Measurements from ENCODE around the gene CNOT4. TPM values are rescaled to one million over a fixed set of nuclear protein-coding genes. Genes with fewer than 3 reads are reported as not detected.

Gene CNOT4
- total RNA-seq, 1 experiment from 2014 or later = 14.6 TPM

DNA sequence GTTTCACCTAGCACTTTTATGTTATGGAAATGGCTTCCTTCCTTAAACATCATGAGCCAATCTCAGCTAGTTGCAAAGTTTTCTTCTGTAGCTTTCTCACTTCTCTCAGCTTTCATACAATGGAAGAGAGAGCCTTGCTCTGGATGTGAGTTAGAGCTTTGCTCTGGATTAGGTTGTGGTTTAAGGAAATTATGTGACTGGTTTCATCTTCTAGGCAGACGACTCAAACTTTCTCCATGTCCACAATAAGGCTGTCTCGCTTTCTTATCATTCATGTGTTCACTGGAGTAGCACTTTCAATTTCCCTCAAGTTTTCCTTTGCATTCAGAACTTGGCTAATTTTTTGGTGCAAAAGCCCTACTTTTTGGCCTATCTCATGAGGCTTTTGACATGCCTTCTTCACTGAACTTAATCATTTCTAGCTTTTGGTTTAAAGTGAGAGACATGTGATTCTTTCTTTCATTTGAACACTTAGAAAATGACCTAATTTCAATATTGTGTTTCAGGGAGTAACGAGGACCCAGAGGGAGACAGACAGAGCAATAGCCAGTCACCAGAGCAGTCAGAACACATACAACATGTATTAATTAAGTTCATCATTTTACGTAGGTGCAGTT is 49.8 kb downstream of the CNOT4 start (continued):
- TF ChIP-seq KAT7 (CRISPR knock-in tag; IDR thresholded peaks at IDR 0.05; ENCODE audit: borderline replicate concordance) = no peak
- TF ChIP-seq, protein P1, sequence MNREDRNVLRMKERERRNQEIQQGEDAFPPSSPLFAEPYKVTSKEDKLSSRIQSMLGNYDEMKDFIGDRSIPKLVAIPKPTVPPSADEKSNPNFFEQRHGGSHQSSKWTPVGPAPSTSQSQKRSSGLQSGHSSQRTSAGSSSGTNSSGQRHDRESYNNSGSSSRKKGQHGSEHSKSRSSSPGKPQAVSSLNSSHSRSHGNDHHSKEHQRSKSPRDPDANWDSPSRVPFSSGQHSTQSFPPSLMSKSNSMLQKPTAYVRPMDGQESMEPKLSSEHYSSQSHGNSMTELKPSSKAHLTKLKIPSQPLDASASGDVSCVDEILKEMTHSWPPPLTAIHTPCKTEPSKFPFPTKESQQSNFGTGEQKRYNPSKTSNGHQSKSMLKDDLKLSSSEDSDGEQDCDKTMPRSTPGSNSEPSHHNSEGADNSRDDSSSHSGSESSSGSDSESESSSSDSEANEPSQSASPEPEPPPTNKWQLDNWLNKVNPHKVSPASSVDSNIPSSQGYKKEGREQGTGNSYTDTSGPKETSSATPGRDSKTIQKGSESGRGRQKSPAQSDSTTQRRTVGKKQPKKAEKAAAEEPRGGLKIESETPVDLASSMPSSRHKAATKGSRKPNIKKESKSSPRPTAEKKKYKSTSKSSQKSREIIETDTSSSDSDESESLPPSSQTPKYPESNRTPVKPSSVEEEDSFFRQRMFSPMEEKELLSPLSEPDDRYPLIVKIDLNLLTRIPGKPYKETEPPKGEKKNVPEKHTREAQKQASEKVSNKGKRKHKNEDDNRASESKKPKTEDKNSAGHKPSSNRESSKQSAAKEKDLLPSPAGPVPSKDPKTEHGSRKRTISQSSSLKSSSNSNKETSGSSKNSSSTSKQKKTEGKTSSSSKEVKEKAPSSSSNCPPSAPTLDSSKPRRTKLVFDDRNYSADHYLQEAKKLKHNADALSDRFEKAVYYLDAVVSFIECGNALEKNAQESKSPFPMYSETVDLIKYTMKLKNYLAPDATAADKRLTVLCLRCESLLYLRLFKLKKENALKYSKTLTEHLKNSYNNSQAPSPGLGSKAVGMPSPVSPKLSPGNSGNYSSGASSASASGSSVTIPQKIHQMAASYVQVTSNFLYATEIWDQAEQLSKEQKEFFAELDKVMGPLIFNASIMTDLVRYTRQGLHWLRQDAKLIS (CRISPR knock-in tag; IDR thresholded peaks at IDR 0.05; ENCODE audit: borderline replicate concordance) = no peak
- no peak for TF ChIP-seq MLX (CRISPR knock-in tag; IDR thresholded peaks at IDR 0.05)
- no peak for TF ChIP-seq ZNF396 (CRISPR knock-in tag; IDR thresholded peaks at IDR 0.05; ENCODE audit: borderline replicate concordance)
- TF ChIP-seq CBFB (CRISPR knock-in tag; IDR thresholded peaks at IDR 0.05; ENCODE audit: low read depth) = no peak
- TF ChIP-seq SP1 (CRISPR knock-in tag; conservative IDR thresholded peaks at IDR 0.05) = no peak
- TF ChIP-seq, protein P2, sequence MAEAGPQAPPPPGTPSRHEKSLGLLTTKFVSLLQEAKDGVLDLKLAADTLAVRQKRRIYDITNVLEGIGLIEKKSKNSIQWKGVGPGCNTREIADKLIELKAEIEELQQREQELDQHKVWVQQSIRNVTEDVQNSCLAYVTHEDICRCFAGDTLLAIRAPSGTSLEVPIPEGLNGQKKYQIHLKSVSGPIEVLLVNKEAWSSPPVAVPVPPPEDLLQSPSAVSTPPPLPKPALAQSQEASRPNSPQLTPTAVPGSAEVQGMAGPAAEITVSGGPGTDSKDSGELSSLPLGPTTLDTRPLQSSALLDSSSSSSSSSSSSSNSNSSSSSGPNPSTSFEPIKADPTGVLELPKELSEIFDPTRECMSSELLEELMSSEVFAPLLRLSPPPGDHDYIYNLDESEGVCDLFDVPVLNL (CRISPR knock-in tag; IDR thresholded peaks at IDR 0.05; ENCODE audit: borderline replicate concordance, low read depth) = no peak

GRCh38 chr7:135459076-135459475 is 50.8 kb downstream of the CNOT4 start:
- H3K36me3 Mint-ChIP-seq = no peaks in the 10 kb centered on the region
- H3K4me1 Mint-ChIP-seq = peaks cover 13% of the 10 kb centered on the region
- no peak overlapping the region for H3K4me3 Mint-ChIP-seq
- ATAC-seq (no peak), DNase-seq (ENCODE audit: low spot score) (no peak)
- H3K27ac Mint-ChIP-seq = no peak overlapping the region
- POLR2A ChIA-PET = no interaction called here
- no peaks in the 10 kb centered on the region for H3K9me3 Mint-ChIP-seq
- H3K27me3 Mint-ChIP-seq (ENCODE audit: low read depth) = no peaks in the 10 kb centered on the region
- CTCF ChIA-PET = interaction anchor here (1.6 kb wide), 1 partner anchor 44 kb away, joined by 3 read pairs; no protein-coding TSS in a partner anchor
- TF ChIP-seq FOXK1 (CRISPR knock-in tag; IDR thresholded peaks at IDR 0.05) (no peak), MYBL2 (CRISPR knock-in tag; IDR thresholded peaks at IDR 0.05) (no peak), ATF6 (CRISPR knock-in tag; IDR thresholded peaks at IDR 0.05) (no peak), GABPB1 (CRISPR knock-in tag; IDR thresholded peaks at IDR 0.05) (no peak), SMAD4 (CRISPR knock-in tag; IDR thresholded peaks at IDR 0.05) (no peak), ZNF138 (CRISPR knock-in tag; conservative IDR thresholded peaks at IDR 0.05) (no peak), TP53 (CRISPR knock-in tag; IDR thresholded peaks at IDR 0.05) (no peak), E2F5 (CRISPR knock-in tag; IDR thresholded peaks at IDR 0.05) (no peak), JUN (CRISPR knock-in tag; IDR thresholded peaks at IDR 0.05) (no peak)
- TF ChIP-seq, protein P3, sequence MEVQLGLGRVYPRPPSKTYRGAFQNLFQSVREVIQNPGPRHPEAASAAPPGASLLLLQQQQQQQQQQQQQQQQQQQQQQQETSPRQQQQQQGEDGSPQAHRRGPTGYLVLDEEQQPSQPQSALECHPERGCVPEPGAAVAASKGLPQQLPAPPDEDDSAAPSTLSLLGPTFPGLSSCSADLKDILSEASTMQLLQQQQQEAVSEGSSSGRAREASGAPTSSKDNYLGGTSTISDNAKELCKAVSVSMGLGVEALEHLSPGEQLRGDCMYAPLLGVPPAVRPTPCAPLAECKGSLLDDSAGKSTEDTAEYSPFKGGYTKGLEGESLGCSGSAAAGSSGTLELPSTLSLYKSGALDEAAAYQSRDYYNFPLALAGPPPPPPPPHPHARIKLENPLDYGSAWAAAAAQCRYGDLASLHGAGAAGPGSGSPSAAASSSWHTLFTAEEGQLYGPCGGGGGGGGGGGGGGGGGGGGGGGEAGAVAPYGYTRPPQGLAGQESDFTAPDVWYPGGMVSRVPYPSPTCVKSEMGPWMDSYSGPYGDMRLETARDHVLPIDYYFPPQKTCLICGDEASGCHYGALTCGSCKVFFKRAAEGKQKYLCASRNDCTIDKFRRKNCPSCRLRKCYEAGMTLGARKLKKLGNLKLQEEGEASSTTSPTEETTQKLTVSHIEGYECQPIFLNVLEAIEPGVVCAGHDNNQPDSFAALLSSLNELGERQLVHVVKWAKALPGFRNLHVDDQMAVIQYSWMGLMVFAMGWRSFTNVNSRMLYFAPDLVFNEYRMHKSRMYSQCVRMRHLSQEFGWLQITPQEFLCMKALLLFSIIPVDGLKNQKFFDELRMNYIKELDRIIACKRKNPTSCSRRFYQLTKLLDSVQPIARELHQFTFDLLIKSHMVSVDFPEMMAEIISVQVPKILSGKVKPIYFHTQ (CRISPR knock-in tag; IDR thresholded peaks at IDR 0.05) = no peak
- TF ChIP-seq, protein P4, sequence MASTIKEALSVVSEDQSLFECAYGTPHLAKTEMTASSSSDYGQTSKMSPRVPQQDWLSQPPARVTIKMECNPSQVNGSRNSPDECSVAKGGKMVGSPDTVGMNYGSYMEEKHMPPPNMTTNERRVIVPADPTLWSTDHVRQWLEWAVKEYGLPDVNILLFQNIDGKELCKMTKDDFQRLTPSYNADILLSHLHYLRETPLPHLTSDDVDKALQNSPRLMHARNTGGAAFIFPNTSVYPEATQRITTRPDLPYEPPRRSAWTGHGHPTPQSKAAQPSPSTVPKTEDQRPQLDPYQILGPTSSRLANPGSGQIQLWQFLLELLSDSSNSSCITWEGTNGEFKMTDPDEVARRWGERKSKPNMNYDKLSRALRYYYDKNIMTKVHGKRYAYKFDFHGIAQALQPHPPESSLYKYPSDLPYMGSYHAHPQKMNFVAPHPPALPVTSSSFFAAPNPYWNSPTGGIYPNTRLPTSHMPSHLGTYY (CRISPR knock-in tag; IDR thresholded peaks at IDR 0.05) = no peak
- TF ChIP-seq, protein P5, sequence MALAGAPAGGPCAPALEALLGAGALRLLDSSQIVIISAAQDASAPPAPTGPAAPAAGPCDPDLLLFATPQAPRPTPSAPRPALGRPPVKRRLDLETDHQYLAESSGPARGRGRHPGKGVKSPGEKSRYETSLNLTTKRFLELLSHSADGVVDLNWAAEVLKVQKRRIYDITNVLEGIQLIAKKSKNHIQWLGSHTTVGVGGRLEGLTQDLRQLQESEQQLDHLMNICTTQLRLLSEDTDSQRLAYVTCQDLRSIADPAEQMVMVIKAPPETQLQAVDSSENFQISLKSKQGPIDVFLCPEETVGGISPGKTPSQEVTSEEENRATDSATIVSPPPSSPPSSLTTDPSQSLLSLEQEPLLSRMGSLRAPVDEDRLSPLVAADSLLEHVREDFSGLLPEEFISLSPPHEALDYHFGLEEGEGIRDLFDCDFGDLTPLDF (CRISPR knock-in tag; IDR thresholded peaks at IDR 0.05) = no peak
- TF ChIP-seq, protein P6, sequence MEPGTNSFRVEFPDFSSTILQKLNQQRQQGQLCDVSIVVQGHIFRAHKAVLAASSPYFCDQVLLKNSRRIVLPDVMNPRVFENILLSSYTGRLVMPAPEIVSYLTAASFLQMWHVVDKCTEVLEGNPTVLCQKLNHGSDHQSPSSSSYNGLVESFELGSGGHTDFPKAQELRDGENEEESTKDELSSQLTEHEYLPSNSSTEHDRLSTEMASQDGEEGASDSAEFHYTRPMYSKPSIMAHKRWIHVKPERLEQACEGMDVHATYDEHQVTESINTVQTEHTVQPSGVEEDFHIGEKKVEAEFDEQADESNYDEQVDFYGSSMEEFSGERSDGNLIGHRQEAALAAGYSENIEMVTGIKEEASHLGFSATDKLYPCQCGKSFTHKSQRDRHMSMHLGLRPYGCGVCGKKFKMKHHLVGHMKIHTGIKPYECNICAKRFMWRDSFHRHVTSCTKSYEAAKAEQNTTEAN (CRISPR knock-in tag; IDR thresholded peaks at IDR 0.05) = no peak

Data from WTC11 (cell line).